Tibial nerve (tissue), 4 donors: ENCODE measurements around the gene GNA14. TPM values are rescaled to one million over a fixed set of nuclear protein-coding genes. Genes with fewer than 3 reads are reported as not detected.
"Not testable (repeated sequence)": the region's sequence is repeated elsewhere in the genome, so short reads cannot be mapped to it uniquely, and the experiment has no call there.

Experiments used
- DNase-seq, 2 donors: peaks; one replicate each; pipeline ENCODE4 v3.0.0-alpha.2; 2019; ENCODE audit warnings: low spot score in 2 of 2
- H3K27ac ChIP-seq, 4 donors: fragments of 200-600 bp; sonication (generic) in 3 of 4; one replicate each; pipeline ENCODE4 v1.5.1; 2017 to 2019; ENCODE audit warnings: mild to moderate bottlenecking in 1 of 4
- H3K27me3 ChIP-seq, 2 donors: fragments of 200-600 bp; sonication (generic) in 1 of 2; one replicate each; pipeline versions ENCODE4 v1.5.1 to v1.6.0; 2017 to 2019
- H3K36me3 ChIP-seq, 3 donors: fragments of 200-600 bp; sonication (generic); one replicate each; pipeline ENCODE4 v1.5.1; 2018 to 2019
- H3K4me1 ChIP-seq, 4 donors: fragments of 200-600 bp; sonication (generic) in 3 of 4; one replicate each; pipeline ENCODE4 v1.5.1; 2017 to 2019
- H3K4me3 ChIP-seq, 4 donors: fragments of 200-600 bp; sonication (generic) in 3 of 4; one replicate each; pipeline ENCODE4 v1.5.1; 2017 to 2019; ENCODE audit warnings: mild to moderate bottlenecking in 1 of 4, moderate library complexity in 1 of 4
- H3K9me3 ChIP-seq, 4 donors: fragments of 200-600 bp; sonication (generic) in 3 of 4; one replicate each; pipeline ENCODE4 v1.5.1; 2017 to 2019
- EP300 ChIP-seq, 2 donors: sonication (generic); formaldehyde crosslinking; IDR thresholded peaks; one replicate each; pipeline ENCODE4 v1.6.1; 2017; ENCODE audit warnings: antibody characterized with exemption in 2 of 2, mild to moderate bottlenecking in 1 of 2
- POLR2A ChIP-seq, 2 donors: fragments of 450-650 bp; IDR thresholded peaks; one replicate each; pipeline ENCODE4 v1.6.1; 2017; ENCODE audit warnings: antibody characterized with exemption in 2 of 2, mild to moderate bottlenecking in 2 of 2, moderate library complexity in 2 of 2
- WGBS, 2 donors: methylation state at CpG; one replicate each; pipeline ENCODE4 v1.1.5; 2018; 5-methylcytosine and 5-hydroxymethylcytosine counted together
- total RNA-seq, 4 donors: library from RNA; depleted of rRNA; stranded (reverse); fragments of >200 nt; gene quantifications; one replicate each; pipeline ENCODE4 v1.1.0, GENCODE V29; 2016
- TF ChIP-seq, protein P1 (sequence below), 5 experiments: fragments of 200-600 bp in 3 of 5; fragments of 450-650 bp in 2 of 5; sonication (generic) in 3 of 5; IDR thresholded peaks; one replicate each; pipeline ENCODE4 v1.5.1; 2016 to 2019; ENCODE audit warnings: antibody characterized with exemption in 5 of 5, mild to moderate bottlenecking in 3 of 5, moderate library complexity in 2 of 5

GNA14 gene
- total RNA-seq, 4 donors from 2014 or later: 0.84 to 7.1 (median 3.6) TPM

- TF ChIP-seq, protein P1, sequence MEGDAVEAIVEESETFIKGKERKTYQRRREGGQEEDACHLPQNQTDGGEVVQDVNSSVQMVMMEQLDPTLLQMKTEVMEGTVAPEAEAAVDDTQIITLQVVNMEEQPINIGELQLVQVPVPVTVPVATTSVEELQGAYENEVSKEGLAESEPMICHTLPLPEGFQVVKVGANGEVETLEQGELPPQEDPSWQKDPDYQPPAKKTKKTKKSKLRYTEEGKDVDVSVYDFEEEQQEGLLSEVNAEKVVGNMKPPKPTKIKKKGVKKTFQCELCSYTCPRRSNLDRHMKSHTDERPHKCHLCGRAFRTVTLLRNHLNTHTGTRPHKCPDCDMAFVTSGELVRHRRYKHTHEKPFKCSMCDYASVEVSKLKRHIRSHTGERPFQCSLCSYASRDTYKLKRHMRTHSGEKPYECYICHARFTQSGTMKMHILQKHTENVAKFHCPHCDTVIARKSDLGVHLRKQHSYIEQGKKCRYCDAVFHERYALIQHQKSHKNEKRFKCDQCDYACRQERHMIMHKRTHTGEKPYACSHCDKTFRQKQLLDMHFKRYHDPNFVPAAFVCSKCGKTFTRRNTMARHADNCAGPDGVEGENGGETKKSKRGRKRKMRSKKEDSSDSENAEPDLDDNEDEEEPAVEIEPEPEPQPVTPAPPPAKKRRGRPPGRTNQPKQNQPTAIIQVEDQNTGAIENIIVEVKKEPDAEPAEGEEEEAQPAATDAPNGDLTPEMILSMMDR (IDR thresholded peaks at IDR 0.05): no peak
- TF ChIP-seq POLR2A (IDR thresholded peaks at IDR 0.05): no peak
- TF ChIP-seq EP300 (IDR thresholded peaks at IDR 0.05): no peak
- no peaks in the 10 kb centered on the region for H3K36me3 ChIP-seq
- H3K4me1 ChIP-seq: no peaks in the 10 kb centered on the region
- no peaks in the 10 kb centered on the region for H3K27me3 ChIP-seq
- no peak for DNase-seq
- H3K9me3 ChIP-seq: no peaks in the 10 kb centered on the region
- H3K27ac ChIP-seq: no peak overlapping the region
- 70 to 89% methylated on average over 2 of the region's 2 CpGs for WGBS, 2 donors
- H3K4me3 ChIP-seq: no peak overlapping the region
These were observed 227.5 kb downstream of the GNA14 start for GRCh38 chr9:77420641-77421040.

DNA sequence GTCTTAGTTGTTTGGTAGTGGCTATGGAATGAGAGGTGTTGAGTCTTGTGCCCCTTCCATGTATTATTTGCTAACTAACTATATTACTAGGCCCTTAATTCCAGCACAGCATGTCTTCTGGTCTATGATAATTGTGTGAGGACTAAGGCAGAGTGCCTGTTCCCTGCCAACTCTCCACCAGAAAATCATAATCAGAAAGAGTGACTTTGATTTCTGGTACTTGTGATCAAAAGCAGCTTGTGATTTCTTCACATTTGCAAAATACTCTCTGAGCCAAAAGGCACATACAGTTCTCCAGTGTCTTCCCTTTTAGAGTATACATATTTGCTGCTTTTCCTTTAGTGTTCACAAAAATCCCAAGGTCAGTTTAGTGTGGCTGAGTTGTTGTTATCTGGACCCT lies 229.9 kb downstream of the GNA14 start:
- no peaks in the 10 kb centered on the region for H3K9me3 ChIP-seq
- H3K4me1 ChIP-seq: no peaks in the 10 kb centered on the region
- DNase-seq: no peak
- H3K27me3 ChIP-seq: no peaks in the 10 kb centered on the region
- TF ChIP-seq, protein P1 (IDR thresholded peaks at IDR 0.05): no peak
- TF ChIP-seq POLR2A (IDR thresholded peaks at IDR 0.05): no peak
- TF ChIP-seq EP300 (IDR thresholded peaks at IDR 0.05): no peak
- H3K27ac ChIP-seq: no peak overlapping the region
- no peaks in the 10 kb centered on the region for H3K36me3 ChIP-seq
- no peak overlapping the region for H3K4me3 ChIP-seq

DNA sequence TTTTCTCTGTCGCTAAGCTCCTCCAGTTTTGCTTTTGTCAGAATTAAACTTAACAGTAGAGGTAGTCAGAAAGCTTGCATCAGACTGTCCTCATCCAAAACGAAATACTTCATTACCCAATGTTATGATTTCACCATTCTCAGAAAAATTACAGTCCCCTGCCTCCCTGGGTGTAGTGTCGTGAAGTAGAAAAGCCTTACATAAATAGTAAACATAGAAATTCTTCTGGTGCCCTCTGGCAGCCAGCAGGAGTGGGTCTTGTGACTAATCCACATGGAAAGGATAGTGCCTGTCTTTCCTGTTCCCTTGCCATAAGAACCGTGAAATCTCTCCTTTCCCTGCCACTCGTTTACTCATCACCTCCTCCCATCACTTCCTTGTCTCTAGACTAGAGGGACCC lies 230.6 kb downstream of the GNA14 start:
- no peaks in the 10 kb centered on the region for H3K36me3 ChIP-seq
- H3K27ac ChIP-seq: no peak overlapping the region
- H3K9me3 ChIP-seq: no peaks in the 10 kb centered on the region
- DNase-seq: no peak
- WGBS, 2 donors: 49 to 55% methylated on average over 5 of the region's 5 CpGs
- TF ChIP-seq, protein P1 (IDR thresholded peaks at IDR 0.05): no peak
- TF ChIP-seq POLR2A (IDR thresholded peaks at IDR 0.05): no peak
- H3K4me1 ChIP-seq: no peaks in the 10 kb centered on the region
- no peaks in the 10 kb centered on the region for H3K27me3 ChIP-seq
- H3K4me3 ChIP-seq: no peak overlapping the region

DNA sequence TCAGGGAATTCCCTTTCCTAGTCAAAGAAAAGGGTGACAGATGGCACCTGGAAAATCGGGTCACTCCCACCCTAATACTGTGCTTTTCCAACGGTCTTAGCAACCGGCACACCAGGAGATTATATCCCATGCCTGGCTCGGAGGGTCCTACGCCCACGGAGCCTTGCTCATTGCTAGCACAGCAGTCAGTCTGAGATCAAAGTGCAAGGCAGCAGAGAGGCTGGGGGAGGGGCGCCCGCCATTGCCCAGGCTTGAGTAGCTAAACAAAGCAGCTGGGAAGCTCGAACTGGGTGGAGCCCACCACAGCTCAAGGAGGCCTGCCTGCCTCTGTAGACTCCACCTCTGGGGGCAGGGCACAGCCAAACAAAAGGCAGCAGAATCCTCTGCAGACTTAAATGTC lies 239.6 kb downstream of the GNA14 start:
- not testable (repeated sequence) for H3K4me1 ChIP-seq, DNase-seq, H3K4me3 ChIP-seq, H3K27me3 ChIP-seq, H3K9me3 ChIP-seq, H3K27ac ChIP-seq
- H3K36me3 ChIP-seq: peaks cover 0 to 58% (median under 1%) of the 10 kb centered on the region in 3 donors
- WGBS, 2 donors: 94 to 98% methylated on average over 8 to 9 of the region's 9 CpGs

GRCh38 chr9:77403239-77403638 lies 244.9 kb downstream of the GNA14 start:
- peaks cover 0 to under 1% (median 0%) of the 10 kb centered on the region in 4 donors for H3K9me3 ChIP-seq
- peaks cover 0 to 50% (median 8%) of the 10 kb centered on the region in 3 donors for H3K36me3 ChIP-seq
- TF ChIP-seq, protein P1 (IDR thresholded peaks at IDR 0.05): no peak
- TF ChIP-seq POLR2A (IDR thresholded peaks at IDR 0.05) (no peak), EP300 (IDR thresholded peaks at IDR 0.05) (no peak)
- DNase-seq: no peak
- H3K27ac ChIP-seq: no peak overlapping the region
- WGBS, 2 donors: 93% methylated on average over 4 of the region's 4 CpGs
- H3K4me1 ChIP-seq: no peaks in the 10 kb centered on the region
- H3K4me3 ChIP-seq: no peak overlapping the region
- H3K27me3 ChIP-seq: no peaks in the 10 kb centered on the region

DNA sequence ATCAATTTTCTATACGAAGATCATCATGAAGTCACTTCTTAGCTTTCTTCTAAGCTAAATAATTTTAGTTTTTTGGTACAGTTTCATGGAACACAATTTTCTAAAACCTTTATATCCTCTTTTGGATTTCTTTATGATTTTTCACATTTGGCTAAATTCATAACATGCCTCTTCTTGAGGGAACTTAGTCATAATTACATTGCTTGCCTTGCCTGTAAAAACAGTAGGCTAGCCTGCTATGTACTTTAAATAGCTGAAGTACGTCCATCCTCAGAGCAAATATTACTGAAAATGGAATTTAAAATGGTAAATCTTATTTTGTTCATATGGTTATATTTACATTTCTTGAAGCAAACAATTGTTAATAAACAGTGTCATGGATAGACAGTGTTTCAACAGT lies 245.8 kb downstream of the GNA14 start:
- H3K36me3 ChIP-seq: peaks cover 0 to 41% (median 8%) of the 10 kb centered on the region in 3 donors
- no peak overlapping the region for H3K4me3 ChIP-seq
- H3K9me3 ChIP-seq: no peaks in the 10 kb centered on the region
- TF ChIP-seq POLR2A (IDR thresholded peaks at IDR 0.05): no peak
- no peak for TF ChIP-seq EP300 (IDR thresholded peaks at IDR 0.05)
- TF ChIP-seq, protein P1 (IDR thresholded peaks at IDR 0.05): no peak
- WGBS, 2 donors: 57 to 62% methylated on average over 2 of the region's 2 CpGs
- H3K27ac ChIP-seq: no peak overlapping the region
- H3K27me3 ChIP-seq: no peaks in the 10 kb centered on the region
- no peak for DNase-seq
- no peaks in the 10 kb centered on the region for H3K4me1 ChIP-seq
